ENCODE results near the gene VPS35. TPM values are rescaled to one million over a fixed set of nuclear protein-coding genes. Genes with fewer than 3 reads are reported as not detected.

VPS35 gene
- total RNA-seq, 1 experiment from 2014 or later: 72.1 TPM

DNA sequence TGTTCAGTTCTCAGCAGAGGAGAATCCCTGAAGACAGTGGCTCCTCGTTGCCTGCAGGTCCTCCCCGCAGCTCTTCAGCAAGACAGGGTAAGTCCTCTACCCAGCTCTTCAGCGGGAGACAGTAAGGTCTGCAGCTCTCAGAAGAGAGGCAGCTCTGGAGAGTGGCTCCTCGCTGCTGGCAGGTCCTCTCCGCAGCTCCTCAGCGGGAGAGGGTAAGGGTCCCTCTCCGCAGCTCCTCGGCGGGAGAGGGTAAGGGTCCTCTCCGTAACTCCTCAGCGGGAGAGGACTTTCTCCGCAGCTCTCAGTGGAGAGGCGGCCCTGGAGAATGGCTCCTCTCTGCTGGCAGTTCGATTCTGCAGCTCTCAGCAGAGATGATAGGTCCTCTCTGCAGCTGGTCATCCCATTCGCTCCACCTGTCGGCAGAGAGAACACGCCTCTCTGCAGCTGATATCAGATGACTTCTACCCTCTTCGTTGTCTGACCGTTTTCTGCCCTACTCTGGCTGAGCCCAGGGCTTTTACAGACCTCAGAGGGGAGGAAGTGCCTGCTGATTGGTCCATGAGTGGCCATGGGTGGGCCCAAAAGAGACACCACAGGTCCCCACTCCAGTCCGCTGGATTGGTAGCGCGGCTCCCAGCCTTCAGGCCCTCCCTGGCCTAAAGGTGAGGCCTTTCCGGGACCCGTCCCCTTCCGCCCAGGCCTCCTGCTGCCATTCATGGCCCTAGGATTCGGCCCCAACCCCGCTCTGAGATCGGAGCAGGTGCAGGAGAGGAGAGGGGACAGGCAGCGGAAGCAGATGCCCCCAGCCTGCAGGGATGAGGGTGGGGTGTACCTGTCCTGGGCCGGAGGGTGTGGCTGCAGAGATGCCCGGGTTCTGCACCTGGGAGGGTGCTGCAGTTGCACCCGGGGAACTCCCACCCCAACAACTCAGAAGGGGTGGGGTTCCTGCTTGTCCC lies 55.9 kb downstream of the VPS35 start:
- Mint-ChIP-seq H3K27ac (peak overlapping the region; percentile 43; the same call in 1 of the 2 replicates), H3K4me1 (peaks cover 20% of the 10 kb centered on the region), H3K9me3 (no peaks in the 10 kb centered on the region), H3K27me3 (ENCODE audit: low read depth) (peaks cover 19% of the 10 kb centered on the region), H3K36me3 (no peaks in the 10 kb centered on the region), H3K4me3 (peak overlapping the region; percentile 72)
- DNase-seq (ENCODE audit: low spot score) (peak; percentile 80), ATAC-seq (peak; percentile 88)
- CTCF ChIA-PET: interaction anchor here (0.6 to 2.2 kb wide), 9 partner anchors 11 to 1019 kb away, joined by 3 to 11 read pairs (median 3); partner anchors contain the start of gene SHCBP1
- POLR2A ChIA-PET: interaction anchor here (0.6 to 1.4 kb wide), 3 partner anchors 12 to 251 kb away, joined by 4 to 8 read pairs (median 5); partner anchors contain the start of genes GPT2 and SHCBP1
- TF ChIP-seq CBFB (CRISPR knock-in tag; IDR thresholded peaks at IDR 0.05; ENCODE audit: low read depth) (0 out of 2 replicates have a peak, but pooled peaks have one; percentile 33), STAT6 (CRISPR knock-in tag; conservative IDR thresholded peaks at IDR 0.05; ENCODE audit: low read depth) (no peak), ARID4B (CRISPR knock-in tag; IDR thresholded peaks at IDR 0.05; ENCODE audit: borderline replicate concordance) (no peak), MAX (CRISPR knock-in tag; IDR thresholded peaks at IDR 0.05) (peak; percentile 44; the same call in 1 of the 2 replicates), NFATC4 (CRISPR knock-in tag; IDR thresholded peaks at IDR 0.05) (no peak), ZNF423 (CRISPR knock-in tag; IDR thresholded peaks at IDR 0.05) (peak; percentile 39; the same call in 1 of the 2 replicates), ZNF396 (CRISPR knock-in tag; IDR thresholded peaks at IDR 0.05; ENCODE audit: borderline replicate concordance) (no peak), SMAD3 (CRISPR knock-in tag; IDR thresholded peaks at IDR 0.05; ENCODE audit: borderline replicate concordance) (no peak), PREB (CRISPR knock-in tag; IDR thresholded peaks at IDR 0.05; ENCODE audit: borderline replicate concordance) (no peak), PRRX2 (CRISPR knock-in tag; IDR thresholded peaks at IDR 0.05) (no peak), ETV6 (CRISPR knock-in tag; IDR thresholded peaks at IDR 0.05) (no peak)
- TF ChIP-seq, protein P1, sequence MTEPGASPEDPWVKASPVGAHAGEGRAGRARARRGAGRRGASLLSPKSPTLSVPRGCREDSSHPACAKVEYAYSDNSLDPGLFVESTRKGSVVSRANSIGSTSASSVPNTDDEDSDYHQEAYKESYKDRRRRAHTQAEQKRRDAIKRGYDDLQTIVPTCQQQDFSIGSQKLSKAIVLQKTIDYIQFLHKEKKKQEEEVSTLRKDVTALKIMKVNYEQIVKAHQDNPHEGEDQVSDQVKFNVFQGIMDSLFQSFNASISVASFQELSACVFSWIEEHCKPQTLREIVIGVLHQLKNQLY (CRISPR knock-in tag; IDR thresholded peaks at IDR 0.05): no peak
- TF ChIP-seq, protein P2, sequence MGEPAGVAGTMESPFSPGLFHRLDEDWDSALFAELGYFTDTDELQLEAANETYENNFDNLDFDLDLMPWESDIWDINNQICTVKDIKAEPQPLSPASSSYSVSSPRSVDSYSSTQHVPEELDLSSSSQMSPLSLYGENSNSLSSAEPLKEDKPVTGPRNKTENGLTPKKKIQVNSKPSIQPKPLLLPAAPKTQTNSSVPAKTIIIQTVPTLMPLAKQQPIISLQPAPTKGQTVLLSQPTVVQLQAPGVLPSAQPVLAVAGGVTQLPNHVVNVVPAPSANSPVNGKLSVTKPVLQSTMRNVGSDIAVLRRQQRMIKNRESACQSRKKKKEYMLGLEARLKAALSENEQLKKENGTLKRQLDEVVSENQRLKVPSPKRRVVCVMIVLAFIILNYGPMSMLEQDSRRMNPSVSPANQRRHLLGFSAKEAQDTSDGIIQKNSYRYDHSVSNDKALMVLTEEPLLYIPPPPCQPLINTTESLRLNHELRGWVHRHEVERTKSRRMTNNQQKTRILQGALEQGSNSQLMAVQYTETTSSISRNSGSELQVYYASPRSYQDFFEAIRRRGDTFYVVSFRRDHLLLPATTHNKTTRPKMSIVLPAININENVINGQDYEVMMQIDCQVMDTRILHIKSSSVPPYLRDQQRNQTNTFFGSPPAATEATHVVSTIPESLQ (CRISPR knock-in tag; IDR thresholded peaks at IDR 0.05): no peak
- TF ChIP-seq, protein P3, sequence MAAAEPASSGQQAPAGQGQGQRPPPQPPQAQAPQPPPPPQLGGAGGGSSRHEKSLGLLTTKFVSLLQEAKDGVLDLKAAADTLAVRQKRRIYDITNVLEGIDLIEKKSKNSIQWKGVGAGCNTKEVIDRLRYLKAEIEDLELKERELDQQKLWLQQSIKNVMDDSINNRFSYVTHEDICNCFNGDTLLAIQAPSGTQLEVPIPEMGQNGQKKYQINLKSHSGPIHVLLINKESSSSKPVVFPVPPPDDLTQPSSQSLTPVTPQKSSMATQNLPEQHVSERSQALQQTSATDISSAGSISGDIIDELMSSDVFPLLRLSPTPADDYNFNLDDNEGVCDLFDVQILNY (CRISPR knock-in tag; IDR thresholded peaks at IDR 0.05): no peak; the same call in 1 of the 2 replicates
- TF ChIP-seq, protein P4, sequence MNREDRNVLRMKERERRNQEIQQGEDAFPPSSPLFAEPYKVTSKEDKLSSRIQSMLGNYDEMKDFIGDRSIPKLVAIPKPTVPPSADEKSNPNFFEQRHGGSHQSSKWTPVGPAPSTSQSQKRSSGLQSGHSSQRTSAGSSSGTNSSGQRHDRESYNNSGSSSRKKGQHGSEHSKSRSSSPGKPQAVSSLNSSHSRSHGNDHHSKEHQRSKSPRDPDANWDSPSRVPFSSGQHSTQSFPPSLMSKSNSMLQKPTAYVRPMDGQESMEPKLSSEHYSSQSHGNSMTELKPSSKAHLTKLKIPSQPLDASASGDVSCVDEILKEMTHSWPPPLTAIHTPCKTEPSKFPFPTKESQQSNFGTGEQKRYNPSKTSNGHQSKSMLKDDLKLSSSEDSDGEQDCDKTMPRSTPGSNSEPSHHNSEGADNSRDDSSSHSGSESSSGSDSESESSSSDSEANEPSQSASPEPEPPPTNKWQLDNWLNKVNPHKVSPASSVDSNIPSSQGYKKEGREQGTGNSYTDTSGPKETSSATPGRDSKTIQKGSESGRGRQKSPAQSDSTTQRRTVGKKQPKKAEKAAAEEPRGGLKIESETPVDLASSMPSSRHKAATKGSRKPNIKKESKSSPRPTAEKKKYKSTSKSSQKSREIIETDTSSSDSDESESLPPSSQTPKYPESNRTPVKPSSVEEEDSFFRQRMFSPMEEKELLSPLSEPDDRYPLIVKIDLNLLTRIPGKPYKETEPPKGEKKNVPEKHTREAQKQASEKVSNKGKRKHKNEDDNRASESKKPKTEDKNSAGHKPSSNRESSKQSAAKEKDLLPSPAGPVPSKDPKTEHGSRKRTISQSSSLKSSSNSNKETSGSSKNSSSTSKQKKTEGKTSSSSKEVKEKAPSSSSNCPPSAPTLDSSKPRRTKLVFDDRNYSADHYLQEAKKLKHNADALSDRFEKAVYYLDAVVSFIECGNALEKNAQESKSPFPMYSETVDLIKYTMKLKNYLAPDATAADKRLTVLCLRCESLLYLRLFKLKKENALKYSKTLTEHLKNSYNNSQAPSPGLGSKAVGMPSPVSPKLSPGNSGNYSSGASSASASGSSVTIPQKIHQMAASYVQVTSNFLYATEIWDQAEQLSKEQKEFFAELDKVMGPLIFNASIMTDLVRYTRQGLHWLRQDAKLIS (CRISPR knock-in tag; IDR thresholded peaks at IDR 0.05; ENCODE audit: borderline replicate concordance): no peak
- TF ChIP-seq, protein P5, sequence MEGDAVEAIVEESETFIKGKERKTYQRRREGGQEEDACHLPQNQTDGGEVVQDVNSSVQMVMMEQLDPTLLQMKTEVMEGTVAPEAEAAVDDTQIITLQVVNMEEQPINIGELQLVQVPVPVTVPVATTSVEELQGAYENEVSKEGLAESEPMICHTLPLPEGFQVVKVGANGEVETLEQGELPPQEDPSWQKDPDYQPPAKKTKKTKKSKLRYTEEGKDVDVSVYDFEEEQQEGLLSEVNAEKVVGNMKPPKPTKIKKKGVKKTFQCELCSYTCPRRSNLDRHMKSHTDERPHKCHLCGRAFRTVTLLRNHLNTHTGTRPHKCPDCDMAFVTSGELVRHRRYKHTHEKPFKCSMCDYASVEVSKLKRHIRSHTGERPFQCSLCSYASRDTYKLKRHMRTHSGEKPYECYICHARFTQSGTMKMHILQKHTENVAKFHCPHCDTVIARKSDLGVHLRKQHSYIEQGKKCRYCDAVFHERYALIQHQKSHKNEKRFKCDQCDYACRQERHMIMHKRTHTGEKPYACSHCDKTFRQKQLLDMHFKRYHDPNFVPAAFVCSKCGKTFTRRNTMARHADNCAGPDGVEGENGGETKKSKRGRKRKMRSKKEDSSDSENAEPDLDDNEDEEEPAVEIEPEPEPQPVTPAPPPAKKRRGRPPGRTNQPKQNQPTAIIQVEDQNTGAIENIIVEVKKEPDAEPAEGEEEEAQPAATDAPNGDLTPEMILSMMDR (IDR thresholded peaks at IDR 0.05): no peak

All from WTC11 (cell line).